ENCODE data around the gene DNAJC28.
"Not testable (repeated sequence)": the region's sequence is repeated elsewhere in the genome, so short reads cannot be mapped to it uniquely, and the experiment has no call there.

DNAJC28 gene

DNA sequence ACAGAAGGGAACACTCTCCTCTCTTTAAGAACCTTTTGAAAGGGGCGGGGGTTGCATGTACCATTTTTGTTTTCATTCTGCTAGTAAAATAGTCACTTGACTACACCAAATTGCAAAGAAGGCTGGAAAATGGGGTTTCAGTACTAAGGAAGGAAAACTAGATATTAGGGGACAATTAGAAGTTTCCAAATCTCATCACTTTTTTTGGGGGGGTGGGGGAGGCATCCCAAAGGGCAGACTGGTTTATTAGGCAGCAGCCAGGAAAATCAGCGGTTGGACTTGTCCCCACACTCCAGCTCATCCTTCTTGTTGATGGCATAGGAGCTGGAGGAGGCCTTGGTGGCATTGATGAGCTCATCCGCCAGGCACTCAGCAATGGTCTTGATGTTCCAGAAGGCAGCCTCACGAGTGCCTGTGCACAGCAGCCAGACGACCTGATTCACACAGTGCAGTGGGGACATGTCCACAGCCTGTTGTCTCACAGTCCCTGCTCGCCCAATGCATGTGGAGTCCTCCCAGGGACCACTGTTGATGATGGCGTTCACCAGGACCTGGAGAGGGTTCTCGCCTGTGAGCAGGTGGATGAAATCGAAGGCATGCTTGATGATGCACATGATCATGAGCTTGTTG is 10.1 kb downstream of the DNAJC28 start:
- no peak for DNase-seq (ENCODE audit: low read depth in 1 of 2, low spot score in 1 of 2)

DNA sequence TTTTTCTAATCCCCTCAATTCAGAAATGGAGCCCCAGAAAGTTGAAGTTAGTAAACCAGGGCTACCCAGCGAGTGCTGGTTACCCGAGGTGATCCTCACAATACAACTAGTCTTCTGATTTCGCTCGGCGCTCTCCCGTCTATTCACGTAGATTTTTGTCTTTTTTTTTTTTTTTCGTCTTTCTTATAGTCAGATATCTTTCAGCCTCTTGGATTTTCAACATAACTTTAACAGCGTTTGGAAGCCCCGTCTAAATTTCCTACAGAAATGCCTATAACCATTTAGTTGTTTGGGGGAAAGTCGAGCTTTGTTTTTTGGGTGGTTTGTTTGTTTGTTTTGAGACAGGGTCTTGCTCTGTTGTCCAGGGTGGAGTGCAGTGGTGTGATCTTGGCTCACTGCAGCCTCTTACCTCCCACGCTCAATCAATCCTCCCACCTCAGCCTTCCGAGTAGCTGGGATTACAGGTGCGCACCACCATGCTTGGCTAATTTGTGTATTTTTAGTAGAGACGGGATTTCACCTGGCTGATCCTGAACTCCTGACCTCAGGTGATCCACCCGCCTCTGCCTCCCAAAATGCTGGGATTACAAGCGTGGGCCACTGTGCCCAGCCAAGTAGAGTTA is 10.9 kb downstream of the DNAJC28 start:
- no peak for DNase-seq (ENCODE audit: low read depth in 1 of 2, low spot score in 1 of 2)

DNA sequence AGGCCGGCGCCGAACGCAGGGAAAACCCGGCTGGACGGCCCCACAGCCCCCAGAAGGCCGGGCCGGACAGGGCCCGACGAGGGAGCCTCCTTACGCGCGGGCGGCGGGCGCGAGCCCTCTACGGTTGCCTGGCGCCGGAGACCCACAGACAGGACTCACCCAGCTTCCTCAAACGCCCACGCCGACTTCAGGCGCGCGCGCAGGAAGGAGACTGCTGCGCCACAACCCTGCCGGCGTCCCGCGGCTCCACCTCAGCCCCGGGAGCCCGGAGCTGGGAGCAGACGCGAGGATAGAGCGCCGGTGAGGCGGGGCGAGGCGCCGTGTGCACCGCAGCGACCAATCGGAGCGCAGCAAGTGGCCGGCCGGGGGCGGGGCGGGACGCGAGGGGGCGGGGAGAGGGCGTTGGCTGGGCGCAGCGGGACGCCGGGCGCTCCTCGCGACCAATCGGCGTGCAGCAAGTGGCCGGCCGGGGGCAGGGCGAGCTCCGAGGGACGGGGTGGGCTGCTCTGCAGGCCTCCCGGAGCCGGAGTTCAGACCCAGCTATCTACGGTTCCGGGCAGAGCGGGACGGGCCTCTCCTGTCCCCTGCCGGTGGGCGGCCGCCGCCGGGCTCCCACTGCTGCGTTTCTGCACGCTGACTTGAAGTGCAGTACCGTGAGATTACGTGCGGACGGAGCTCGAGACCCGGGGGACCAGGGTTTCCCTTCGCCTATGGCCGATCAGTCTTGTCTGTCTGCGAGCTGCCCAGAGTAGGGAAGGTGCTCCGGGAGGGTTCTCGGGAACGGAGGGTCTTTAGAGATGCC is 11.6 kb downstream of the DNAJC28 start, which contains the start of gene TMEM50B:
Gene TMEM50B, minus strand, starts transcription at position 296 of the 802 bp plus-strand sequence. CDS start 11,089 bp downstream, outside the sequence.
- DNase-seq (ENCODE audit: low read depth in 1 of 2, low spot score in 1 of 2): peak; percentile 96

DNA sequence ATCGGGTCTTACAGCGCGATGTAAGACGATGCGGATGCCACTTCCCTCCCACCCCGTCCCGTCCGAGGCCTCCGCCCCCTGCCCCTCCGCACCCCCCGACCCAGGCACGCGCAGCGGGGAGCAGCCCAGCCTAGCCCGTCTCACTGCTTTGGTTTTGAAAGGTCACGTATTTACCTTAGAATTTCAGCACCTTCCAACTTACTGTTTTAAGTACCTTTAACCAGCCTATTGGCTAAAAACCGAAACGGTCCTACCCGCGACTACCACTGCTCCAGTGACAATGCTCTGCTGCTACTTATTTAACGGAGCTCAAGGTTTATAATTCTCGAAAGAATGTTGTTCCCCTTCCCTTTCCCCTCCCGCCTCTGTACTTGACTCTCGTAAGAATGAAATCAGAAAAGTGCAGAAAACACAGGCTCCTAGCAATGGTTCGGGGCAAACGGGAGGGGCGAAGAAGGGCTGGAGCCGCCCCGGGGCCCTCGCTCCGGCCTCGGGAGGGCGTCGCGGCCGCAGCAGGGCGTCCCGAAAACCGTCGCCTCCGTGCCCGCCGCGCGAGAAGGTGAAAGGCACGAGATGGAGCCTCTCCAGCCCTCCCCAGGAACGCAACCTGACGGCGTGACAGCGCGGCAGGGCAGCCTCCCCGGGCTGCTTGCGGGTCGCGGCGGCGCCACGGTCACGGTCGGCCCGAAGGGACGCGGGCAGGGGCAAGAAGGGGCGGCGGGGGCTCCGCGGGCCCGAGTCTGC is 12.4 kb downstream of the DNAJC28 start:
- peak; percentile 13 to 17 for DNase-seq (ENCODE audit: low read depth in 1 of 2, low spot score in 1 of 2)

DNA sequence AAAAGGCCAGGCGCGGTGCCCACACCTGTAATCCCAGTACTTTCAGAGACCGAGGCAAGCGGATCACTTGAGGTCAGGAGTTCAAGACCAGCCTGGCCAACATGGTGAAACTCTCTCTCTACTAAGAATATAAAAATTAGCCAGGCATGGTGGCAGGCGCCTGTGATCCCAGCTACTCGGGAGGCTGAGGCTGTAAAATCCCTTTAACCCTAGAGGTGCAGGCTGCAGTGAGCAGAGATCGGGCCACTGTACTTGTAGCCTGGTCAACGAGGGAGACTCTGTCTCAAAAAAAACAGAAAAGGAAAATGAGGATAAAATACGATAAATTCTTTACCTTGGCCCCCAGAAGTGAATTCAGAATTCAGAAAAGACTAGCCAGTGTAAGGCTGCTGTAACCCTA is 13.3 kb downstream of the DNAJC28 start:
- no peak for DNase-seq (ENCODE audit: low read depth in 1 of 2, low spot score in 1 of 2)

DNA sequence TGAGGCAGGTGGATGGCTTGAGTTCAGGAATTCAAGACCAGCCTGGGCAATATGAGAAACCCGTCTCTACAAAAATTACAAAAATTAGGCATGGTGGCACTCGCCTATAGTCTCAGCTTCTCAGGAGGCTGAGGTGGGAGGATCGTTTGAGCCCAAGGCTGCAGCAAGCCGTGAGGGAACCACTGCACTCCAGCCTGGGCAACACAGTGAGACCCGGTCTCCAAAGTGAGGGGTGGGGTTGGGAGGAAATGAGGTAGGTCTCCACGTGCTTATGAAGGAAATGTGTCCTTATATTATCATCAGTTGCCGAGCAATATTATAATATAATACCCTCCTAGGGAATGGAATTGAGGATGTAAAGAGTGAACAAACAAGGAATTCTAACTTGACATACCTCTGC is 14.4 kb downstream of the DNAJC28 start:
- no peak for DNase-seq (ENCODE audit: low read depth in 1 of 2, low spot score in 1 of 2)

DNA sequence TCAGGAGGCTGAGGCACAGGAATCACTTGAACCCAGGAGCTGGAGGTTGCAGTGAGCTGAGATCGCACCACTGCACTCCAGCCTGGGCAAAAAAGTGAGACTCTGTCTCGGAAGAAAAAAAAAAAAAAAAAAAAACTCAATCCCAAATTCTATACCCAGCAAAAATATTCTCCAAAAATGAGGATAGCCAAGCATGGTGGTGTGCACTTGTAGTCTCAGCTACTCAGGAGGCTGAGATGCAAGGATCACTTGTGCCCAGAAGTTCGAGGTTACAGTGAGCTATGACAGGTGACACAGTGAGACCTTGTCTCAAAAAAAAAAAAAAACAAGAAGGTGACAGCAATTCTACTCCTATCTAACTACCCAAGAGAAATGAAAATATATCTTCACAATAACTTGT is 18.2 kb downstream of the DNAJC28 start:
- DNase-seq (ENCODE audit: low read depth in 1 of 2, low spot score in 1 of 2): no peak

DNA sequence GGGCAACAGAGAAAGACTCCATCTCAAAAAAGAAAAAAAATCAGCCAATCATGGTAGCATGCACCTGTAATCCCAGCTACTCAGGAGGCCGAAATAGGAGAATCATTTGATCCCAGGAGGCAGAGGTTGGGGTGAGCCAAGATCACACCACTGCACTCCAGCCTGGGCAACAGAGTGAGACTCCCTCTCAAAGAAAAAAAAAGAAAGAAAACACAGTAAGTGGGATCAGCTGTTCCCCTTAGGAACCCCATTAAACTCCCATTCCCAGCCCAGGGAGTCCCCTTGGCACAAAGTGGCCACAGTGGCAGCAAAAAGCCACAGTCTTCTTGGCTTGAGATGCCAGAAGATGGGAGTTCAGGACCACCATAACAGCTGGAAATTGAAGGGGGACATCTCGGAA is 20.8 kb downstream of the DNAJC28 start:
- no peak for DNase-seq (ENCODE audit: low read depth in 1 of 2, low spot score in 1 of 2)

DNA sequence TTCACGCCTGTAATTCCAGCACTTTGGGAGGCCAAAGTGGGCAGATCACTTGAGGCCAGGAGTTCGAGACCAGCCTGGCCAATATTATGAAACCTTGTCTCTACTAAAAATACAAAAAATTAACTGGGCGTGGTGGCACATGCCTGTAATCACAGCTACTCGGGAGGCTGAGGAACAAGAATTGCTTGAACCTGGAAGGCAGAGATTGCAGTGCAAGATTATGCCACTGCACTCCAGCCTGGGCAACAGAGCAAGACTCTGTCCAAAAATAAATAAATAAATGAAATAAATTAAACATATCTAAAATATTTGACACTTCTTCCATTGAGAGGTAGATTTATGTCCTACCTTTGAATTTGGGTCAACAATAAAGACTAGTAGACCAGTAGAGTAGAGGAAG is 22.3 kb downstream of the DNAJC28 start:
- not testable (repeated sequence) for DNase-seq (ENCODE audit: low read depth in 1 of 2, low spot score in 1 of 2)

DNA sequence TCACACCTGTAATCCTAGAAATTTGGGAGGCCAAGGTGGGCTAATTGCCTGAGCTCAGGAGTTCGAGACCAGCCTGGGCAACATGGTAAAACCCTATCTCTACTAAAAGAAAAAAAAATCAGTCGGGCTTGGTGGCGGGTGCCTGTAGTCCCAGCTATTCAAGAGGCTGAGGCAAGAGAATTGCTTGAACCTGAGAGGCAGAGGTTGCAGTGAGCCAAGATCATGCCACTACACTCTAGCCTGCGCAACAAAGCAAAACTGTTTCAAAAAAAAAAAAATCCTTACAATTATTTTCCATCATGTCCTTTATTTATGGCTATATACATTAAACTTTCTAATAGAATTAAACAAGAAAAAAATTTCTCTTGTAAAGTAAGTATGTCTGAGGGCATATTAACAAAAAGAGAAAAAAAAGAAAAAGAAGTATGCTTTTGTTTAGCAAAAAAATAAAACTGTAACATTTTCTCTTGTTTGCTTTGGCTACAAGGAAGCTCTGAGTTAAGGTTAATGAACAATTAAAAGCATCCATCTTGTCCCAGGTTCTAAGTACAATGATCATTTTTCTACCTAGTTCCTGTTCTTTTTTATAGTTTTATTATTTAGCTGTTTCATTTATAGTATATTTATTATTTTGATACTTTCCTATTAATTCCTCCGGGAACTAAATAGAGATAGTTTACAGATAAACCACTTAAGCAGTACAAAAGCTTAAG is 29.8 kb downstream of the DNAJC28 start:
- no peak for DNase-seq (ENCODE audit: low read depth in 1 of 2, low spot score in 1 of 2)

DNA sequence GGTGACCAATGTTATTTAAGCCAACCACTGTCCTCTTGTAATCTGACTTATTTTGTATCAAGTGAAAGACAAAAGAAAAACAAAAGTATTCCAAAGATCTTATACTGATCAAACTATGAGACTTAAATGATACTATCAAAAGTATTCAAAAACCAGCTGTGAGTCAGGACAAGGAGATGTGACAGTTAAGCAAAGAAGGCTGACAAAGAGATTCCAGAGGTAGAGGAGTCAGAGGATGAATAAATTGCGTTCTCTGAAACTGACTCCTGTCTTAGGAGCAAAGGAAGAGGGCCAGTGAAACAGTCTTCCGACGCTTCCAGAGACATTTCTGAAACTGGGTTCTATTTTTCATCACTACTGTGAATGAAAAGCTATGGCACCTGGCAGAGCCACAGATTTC is 32.7 kb downstream of the DNAJC28 start:
- DNase-seq (ENCODE audit: low read depth in 1 of 2, low spot score in 1 of 2): no peak

DNA sequence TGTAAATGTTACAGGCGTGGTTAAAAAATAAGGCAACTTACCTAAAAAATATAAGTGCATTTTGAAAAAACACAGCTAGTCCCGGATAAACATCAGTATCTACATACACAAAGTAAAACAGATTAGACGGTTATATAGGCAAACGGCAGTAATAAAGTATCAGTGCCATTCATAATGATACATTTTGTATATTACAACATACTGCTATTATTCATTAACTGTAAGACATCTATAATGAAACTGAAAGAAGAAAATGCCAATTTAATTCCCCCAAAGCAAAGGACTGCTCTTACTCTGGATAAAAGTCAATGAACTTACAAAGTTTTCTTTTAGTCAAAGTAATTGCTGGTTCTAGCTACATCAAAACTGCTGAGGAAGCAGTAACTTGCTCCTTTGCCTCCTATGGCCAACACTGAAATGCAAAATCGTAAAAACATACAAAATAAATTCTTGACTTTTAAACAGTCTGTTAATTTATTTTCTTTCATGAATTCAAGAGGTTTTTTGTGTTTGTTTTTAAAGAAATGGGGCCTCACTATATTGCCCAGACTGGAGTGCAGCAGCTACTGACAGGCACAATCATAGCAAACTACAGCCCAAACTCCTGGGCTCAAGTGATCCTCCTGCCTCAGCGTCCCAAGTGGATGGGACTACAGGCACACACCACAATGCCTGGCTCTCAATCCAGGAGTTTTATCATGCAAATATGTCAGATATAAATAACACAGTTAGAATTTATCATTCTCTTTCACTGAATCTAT is 35.6 kb downstream of the DNAJC28 start:
- DNase-seq (ENCODE audit: low read depth in 1 of 2, low spot score in 1 of 2): no peak

DNA sequence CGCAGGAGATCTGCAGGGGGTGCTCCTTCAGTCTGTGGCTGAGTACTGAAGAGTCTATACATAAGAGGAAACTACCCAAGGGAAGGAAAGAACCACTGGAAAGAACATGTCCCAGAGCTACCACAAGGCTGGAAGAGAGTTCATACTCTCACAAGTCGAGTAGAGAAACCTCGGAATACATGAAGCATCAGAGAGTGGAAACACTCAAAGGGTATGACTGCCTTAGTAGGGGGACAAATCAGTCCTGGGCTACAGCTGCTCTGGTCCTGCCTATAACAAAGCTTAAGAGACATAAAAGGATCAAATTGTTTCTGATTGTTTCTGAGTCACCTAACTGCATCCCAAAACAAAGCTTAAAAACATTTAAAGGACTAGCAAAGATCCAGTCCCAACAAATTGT is 39.2 kb downstream of the DNAJC28 start:
- no peak for DNase-seq (ENCODE audit: low read depth in 1 of 2, low spot score in 1 of 2)

DNA sequence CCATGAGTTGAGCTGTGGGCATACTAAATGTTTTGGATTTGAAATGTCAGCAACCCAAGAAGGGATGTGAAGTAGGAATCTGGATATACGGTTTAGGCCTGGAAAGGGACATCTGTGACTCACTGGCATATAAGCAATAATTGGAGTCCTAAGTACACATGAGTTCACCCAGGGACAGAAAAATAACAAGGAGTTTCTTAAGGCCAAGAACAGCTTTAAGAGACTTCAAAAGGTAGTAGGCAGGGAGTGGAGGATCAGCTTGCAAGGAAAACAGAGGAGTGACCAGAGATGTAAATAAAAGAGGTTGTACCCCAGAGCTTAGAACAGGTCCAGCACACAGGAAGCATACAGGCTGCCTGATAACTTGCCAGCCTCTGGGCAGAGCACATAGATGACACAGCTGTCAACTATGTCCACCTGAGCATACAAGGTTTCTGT is 39.9 kb downstream of the DNAJC28 start:
- DNase-seq (ENCODE audit: low read depth in 1 of 2, low spot score in 1 of 2): no peak

DNA sequence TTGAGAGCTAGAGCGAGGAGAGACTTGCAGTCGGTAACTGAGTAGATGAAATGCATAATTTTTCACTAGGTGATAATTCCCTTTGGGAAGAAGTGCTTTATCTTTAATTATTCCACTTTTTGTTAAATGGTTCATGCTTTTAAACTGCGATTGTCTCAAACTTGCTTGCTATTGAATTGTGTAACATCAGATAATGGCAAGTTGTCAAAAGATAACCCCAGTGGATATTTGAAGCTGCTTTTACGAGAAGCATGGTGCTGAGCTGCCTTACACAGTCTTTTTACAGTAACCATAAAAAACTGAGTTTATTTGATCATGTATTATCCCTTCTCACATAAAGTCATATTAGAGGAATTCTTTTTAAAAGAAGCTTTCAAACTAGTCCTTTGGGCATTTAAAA is 41.9 kb downstream of the DNAJC28 start:
- DNase-seq (ENCODE audit: low read depth in 1 of 2, low spot score in 1 of 2): no peak

DNA sequence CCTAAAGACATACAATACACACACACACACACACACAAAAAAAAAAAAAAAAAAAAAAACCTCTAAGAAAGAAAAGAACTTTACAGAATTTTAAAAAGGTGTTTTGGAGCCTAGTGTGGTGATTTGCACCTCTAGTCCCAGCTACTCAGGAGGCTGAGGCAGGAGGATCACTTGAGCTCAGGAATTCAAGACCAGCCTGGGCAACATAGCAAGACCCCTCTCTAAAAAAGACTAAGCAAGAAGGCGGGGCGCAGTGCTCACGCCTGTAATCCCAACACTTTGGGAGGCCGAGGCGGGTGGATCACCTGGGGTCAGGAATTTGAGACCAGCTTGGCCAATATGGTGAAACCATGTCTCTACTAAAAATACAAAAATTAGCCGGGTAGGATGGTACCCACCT is 44.9 kb downstream of the DNAJC28 start:
- not testable (repeated sequence) for DNase-seq (ENCODE audit: low read depth in 1 of 2, low spot score in 1 of 2)

DNA sequence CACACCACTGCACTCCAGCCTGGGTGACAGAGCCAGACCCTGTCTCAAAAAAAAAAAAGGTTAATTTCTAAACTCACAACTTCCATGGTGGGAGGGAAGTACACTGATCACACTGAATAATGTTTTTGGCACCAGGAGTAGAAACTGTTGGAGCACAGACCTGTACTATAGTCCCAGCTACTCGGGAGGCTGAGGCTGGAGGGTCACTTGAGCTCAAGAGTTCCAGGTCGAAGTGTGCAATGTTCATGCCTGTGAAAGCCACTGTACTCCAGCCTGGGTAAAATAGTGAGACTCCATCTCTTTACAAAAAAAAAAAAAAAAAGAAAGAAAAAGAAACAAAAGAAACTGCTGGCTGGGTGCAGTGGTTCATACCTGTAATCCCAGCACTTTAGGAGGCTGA is 47.0 kb downstream of the DNAJC28 start:
- no peak for DNase-seq (ENCODE audit: low read depth in 1 of 2, low spot score in 1 of 2)

DNA sequence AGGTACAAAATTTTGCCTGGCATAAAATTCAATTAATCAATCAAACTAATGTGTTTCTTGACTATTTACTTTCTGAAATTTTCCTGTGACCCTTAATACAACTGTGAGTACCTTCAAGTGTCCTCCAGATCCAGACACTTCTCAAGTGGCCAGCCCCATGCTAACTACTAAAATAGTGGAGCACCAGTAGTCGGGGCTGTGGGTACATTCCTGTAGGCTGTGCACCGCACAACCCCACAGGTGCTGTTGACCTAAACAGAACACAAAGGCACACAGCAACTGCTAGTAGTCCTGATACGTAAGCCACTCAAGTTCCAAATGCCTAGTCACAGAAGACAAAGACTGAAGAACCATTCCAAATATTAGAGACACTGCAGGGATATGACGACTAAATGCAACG is 48.3 kb downstream of the DNAJC28 start:
- no peak for DNase-seq (ENCODE audit: low read depth in 1 of 2, low spot score in 1 of 2)

DNA sequence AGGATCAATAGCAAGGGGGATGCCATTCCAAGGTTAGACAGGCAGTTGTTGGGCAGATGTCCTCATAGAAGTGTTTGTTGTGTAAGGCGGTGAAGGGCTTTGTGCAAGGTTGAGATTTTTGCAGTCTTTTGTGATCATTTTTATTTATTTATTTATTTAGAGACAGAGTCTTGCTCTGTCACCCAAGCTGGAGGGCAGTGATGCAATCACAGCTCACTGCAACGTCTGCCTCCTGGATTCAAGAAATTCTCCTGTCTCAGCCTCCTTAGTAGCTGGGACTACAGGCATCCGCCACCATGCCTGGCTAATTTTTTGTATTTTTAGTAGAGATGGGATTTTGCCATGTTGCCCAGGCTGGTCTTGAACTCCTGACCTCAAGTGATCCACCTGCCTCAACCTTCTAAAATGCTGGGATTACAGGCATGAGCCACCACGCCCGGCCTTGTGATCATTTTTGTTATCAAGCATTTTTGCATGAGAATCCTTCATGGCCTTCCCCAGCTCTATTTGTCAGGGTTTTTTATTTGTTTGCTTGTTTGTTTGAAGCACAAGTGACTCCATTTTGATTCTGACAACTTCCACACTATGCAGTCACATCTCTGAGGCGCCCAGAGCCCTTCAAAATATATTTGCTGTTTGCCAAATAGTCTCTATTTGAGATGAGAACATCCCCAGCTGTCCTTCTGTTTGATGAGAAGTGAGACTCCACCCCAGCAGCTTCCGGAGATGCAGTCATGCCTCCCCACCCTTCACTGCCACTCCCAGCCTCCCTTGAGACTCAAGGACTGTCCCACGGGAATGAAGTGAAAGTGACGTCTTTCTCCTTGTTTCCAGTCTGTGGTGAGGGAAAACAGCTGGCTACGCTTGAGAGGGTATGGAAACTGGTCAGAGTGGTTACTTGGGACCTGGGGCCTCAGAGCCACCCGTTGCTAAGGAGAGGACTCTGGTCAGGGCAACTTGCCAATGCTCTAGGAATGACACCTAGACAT is 49.7 kb downstream of the DNAJC28 start:
- DNase-seq (ENCODE audit: low read depth in 1 of 2, low spot score in 1 of 2): no peak

Measured in activated T-helper 1 cell treated with anti-CD3 and anti-CD28 coated beads, Interleukin-2, amount 50 U/mL, for 16 hours (primary cell).